Right lobe of liver (tissue), 4 donors: ENCODE results near the gene OR2AG1.

Experiments
- CTCF ChIP-seq, 4 donors: fragments of 200-600 bp in 3 of 4; fragments of 450-650 bp in 1 of 4; IDR thresholded peaks; one replicate each; pipeline versions ENCODE4 v1.5.1 to v1.8.0; 2016 to 2022; ENCODE audit warnings: antibody characterized with exemption in 4 of 4, mild to moderate bottlenecking in 2 of 4
- POLR2A ChIP-seq: fragments of 450-650 bp; IDR thresholded peaks from one replicate; pipeline ENCODE4 v1.6.1; 2017; ENCODE audit warnings: antibody characterized with exemption, mild to moderate bottlenecking
- donor health status: DM: no; HTN: no; CAD: no.
- donor health status: DM: no; HTN: no; CAD: no.
- donor health status: DM: no; HTN: yes; CAD: no.

- TF ChIP-seq CTCF (IDR thresholded peaks at IDR 0.05) (no peak), POLR2A (no peak)
Measured at GRCh38 chr11:6736495-6737121, 46.2 kb upstream of the OR2AG1 start.
